ENCODE data around the gene GTF2H4.

GRCh38 chr6:30876039-30876730, 31.8 kb upstream of the GTF2H4 start:
- TF ChIP-seq ZNF274 (IDR thresholded peaks at IDR 0.05; ENCODE audit: low read depth, low read length), result no peak
- TF ChIP-seq YY1 (IDR thresholded peaks at IDR 0.05; ENCODE audit: insufficient read depth, insufficient read length), result no peak
